Measurements from ENCODE around the gene MED26. TPM values are rescaled to one million over a fixed set of nuclear protein-coding genes. Genes with fewer than 3 reads are reported as not detected.

MED26 gene
- total RNA-seq, 3 donors from 2014 or later: 5.6 to 10.0 (median 7.5) TPM

GRCh38 chr19:16575861-16576689 lies 51.9 kb downstream of the MED26 start:
- no peak for DNase-seq (ENCODE audit: low spot score in 2 of 2)
- Histone ChIP-seq H3K27me3 (no peaks in the 10 kb centered on the region), H3K4me1 (peaks cover 4 to 24% of the 10 kb centered on the region in 2 donors), H3K36me3 (no peaks in the 10 kb centered on the region), H3K4me3 (no peak overlapping the region), H3K27ac (peak overlapping the region in 1 of 2 donors; percentile 8), H3K9me3 (no peaks in the 10 kb centered on the region)
- intact Hi-C loops (cut with DNase I; ENCODE audit: low total_unique reads): no loop called here
- no peak for TF ChIP-seq POLR2AphosphoS5 (IDR thresholded peaks at IDR 0.05)
- no peak for TF ChIP-seq POLR2A (IDR thresholded peaks at IDR 0.05)
- TF ChIP-seq, protein P1, sequence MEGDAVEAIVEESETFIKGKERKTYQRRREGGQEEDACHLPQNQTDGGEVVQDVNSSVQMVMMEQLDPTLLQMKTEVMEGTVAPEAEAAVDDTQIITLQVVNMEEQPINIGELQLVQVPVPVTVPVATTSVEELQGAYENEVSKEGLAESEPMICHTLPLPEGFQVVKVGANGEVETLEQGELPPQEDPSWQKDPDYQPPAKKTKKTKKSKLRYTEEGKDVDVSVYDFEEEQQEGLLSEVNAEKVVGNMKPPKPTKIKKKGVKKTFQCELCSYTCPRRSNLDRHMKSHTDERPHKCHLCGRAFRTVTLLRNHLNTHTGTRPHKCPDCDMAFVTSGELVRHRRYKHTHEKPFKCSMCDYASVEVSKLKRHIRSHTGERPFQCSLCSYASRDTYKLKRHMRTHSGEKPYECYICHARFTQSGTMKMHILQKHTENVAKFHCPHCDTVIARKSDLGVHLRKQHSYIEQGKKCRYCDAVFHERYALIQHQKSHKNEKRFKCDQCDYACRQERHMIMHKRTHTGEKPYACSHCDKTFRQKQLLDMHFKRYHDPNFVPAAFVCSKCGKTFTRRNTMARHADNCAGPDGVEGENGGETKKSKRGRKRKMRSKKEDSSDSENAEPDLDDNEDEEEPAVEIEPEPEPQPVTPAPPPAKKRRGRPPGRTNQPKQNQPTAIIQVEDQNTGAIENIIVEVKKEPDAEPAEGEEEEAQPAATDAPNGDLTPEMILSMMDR (IDR thresholded peaks at IDR 0.05): no peak

- H3K36me3 ChIP-seq: no peaks in the 10 kb centered on the region
- H3K4me1 ChIP-seq: peaks cover 4 to 26% of the 10 kb centered on the region in 2 donors
- TF ChIP-seq, protein P1 (IDR thresholded peaks at IDR 0.05): no peak
- TF ChIP-seq POLR2A (IDR thresholded peaks at IDR 0.05) (no peak), POLR2AphosphoS5 (IDR thresholded peaks at IDR 0.05) (no peak)
- no peak for DNase-seq (ENCODE audit: low spot score in 2 of 2)
- no peaks in the 10 kb centered on the region for H3K9me3 ChIP-seq
- H3K27me3 ChIP-seq: no peaks in the 10 kb centered on the region
- no peak overlapping the region for H3K4me3 ChIP-seq
- intact Hi-C loops (cut with DNase I; ENCODE audit: low total_unique reads): no loop called here
- H3K27ac ChIP-seq: no peak overlapping the region
Observed at GRCh38 chr19:16575282-16575681, 52.7 kb downstream of the MED26 start.

GRCh38 chr19:16573925-16574324 lies 54.1 kb downstream of the MED26 start:
- TF ChIP-seq POLR2A (IDR thresholded peaks at IDR 0.05) (no peak), POLR2AphosphoS5 (IDR thresholded peaks at IDR 0.05) (no peak)
- TF ChIP-seq, protein P1 (IDR thresholded peaks at IDR 0.05): no peak
- intact Hi-C loops (cut with DNase I; ENCODE audit: low total_unique reads): loop anchor here (2.0 kb wide), 1 partner anchor 75 kb away; no protein-coding TSS in a partner anchor

DNA sequence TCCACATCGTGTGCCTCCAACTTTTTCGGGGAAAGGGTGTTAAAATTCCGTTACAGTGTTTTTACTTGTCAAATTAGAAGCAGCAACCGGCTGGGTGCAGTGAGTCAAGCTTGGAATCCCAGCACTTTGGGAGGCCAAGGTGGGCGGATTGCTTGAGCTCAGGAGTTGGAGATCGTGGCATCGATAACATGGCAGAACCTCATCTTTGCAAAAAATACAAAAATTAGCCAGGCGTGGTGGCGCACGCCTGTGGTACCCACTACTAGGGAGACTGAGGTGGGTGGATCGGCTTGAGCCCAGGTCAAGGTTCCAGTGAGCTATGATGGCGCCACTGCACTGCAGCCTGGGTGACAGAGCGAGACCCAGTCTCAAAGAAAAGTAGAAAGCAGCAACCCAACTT lies 54.7 kb downstream of the MED26 start:
- DNase-seq (ENCODE audit: low spot score in 2 of 2): no peak
- Histone ChIP-seq H3K9me3 (no peaks in the 10 kb centered on the region), H3K36me3 (no peaks in the 10 kb centered on the region), H3K4me1 (peaks cover 4 to 26% of the 10 kb centered on the region in 2 donors), H3K4me3 (peak overlapping the region; percentile 80 to 94 (median 84)), H3K27me3 (no peaks in the 10 kb centered on the region), H3K27ac (peak overlapping the region; percentile 90 to 92)
- TF ChIP-seq POLR2AphosphoS5 (IDR thresholded peaks at IDR 0.05): no peak
- TF ChIP-seq, protein P1 (IDR thresholded peaks at IDR 0.05): no peak
- no peak for TF ChIP-seq POLR2A (IDR thresholded peaks at IDR 0.05)
- intact Hi-C loops (cut with DNase I; ENCODE audit: low total_unique reads): loop anchor here (2.0 kb wide), 1 partner anchor 74 kb away; no protein-coding TSS in a partner anchor

More at GRCh38 chr19:16573925-16574324, 54.1 kb downstream of the MED26 start:
- no peak for DNase-seq (ENCODE audit: low spot score in 2 of 2)
- Histone ChIP-seq H3K4me1 (peaks cover 4 to 26% of the 10 kb centered on the region in 2 donors), H3K4me3 (no peak overlapping the region), H3K27me3 (no peaks in the 10 kb centered on the region), H3K27ac (peak overlapping the region in 1 of 2 donors; percentile 17), H3K9me3 (no peaks in the 10 kb centered on the region), H3K36me3 (no peaks in the 10 kb centered on the region)
